DND-41 (cell line): Measurements from ENCODE around the gene SPATS2L.

Source experiments
- ATAC-seq: fragments of 200-7000 bp; cut with Tn5 transposase; 3 replicates; pipeline ENCODE4 v1.9.1; 2021; ENCODE audit warnings: low read depth; ENCODE audit not compliant: insufficient read depth
- DNase-seq: peaks from one replicate; pipeline ENCODE4 v3.0.0-alpha.2; 2020
- H2AFZ ChIP-seq: 2 replicates; pipeline ENCODE4 v1.6.0; 2012; ENCODE audit warnings: low read depth, low read length
- H3K27ac ChIP-seq: 2 replicates; pipeline ENCODE4 v1.5.1; 2012; ENCODE audit warnings: low read length, inconsistent platforms
- H3K27me3 ChIP-seq: fragments of 200-600 bp; sonication (generic); 2 replicates; pipeline ENCODE4 v1.6.0; 2012; ENCODE audit warnings: low read length, mild to moderate bottlenecking, inconsistent platforms; ENCODE audit not compliant: insufficient read depth, poor library complexity
- H3K36me3 ChIP-seq: 2 replicates; pipeline ENCODE4 v1.5.1; 2012; ENCODE audit warnings: low read length, inconsistent platforms; ENCODE audit not compliant: insufficient read depth
- H3K4me1 ChIP-seq: 2 replicates; pipeline ENCODE4 v1.5.1; 2012; ENCODE audit warnings: mild to moderate bottlenecking, low read length; ENCODE audit not compliant: insufficient read depth
- H3K4me2 ChIP-seq: 2 replicates; pipeline ENCODE4 v1.6.0; 2012; ENCODE audit warnings: mild to moderate bottlenecking, moderate library complexity, low read length, inconsistent platforms; ENCODE audit not compliant: insufficient read depth
- H3K4me3 ChIP-seq, 2 experiments: fragments of 200-600 bp in 1 of 2; shearing (Covaris generic) in 1 of 2; 2 replicates each; pipeline ENCODE4 v1.5.1; 2012 to 2016; ENCODE audit warnings: inconsistent platforms in 2 of 2, low read length in 2 of 2, mild to moderate bottlenecking in 2 of 2, low read depth in 1 of 2, moderate library complexity in 1 of 2
- H3K79me2 ChIP-seq: 2 replicates; pipeline ENCODE4 v1.6.0; 2012; ENCODE audit warnings: low read length, inconsistent platforms; ENCODE audit not compliant: insufficient read depth
- H3K9ac ChIP-seq: 2 replicates; pipeline ENCODE4 v1.6.0; 2012; ENCODE audit warnings: low read depth, mild to moderate bottlenecking, inconsistent platforms, low read length, moderate library complexity
- H3K9me3 ChIP-seq: 2 replicates; pipeline ENCODE4 v1.5.1; 2012; ENCODE audit warnings: low read length, moderate library complexity, mild to moderate bottlenecking, inconsistent platforms; ENCODE audit not compliant: insufficient read depth, severe bottlenecking
- H4K20me1 ChIP-seq: 2 replicates; pipeline ENCODE4 v1.6.0; 2012; ENCODE audit warnings: low read length; ENCODE audit not compliant: insufficient read depth
- CTCF ChIP-seq: IDR thresholded peaks from 2 replicates; pipeline ENCODE4 v1.5.1; 2012; ENCODE audit warnings: borderline replicate concordance, low read length, moderate library complexity, mild to moderate bottlenecking; ENCODE audit not compliant: poor library complexity, severe bottlenecking; ENCODE audit errors: extremely low read depth
- EZH2 ChIP-seq: IDR thresholded peaks from 3 replicates; pipeline ENCODE4 v1.6.1; 2012; ENCODE audit warnings: borderline replicate concordance, low read depth, mild to moderate bottlenecking, moderate library complexity, low read length, inconsistent platforms; ENCODE audit not compliant: severe bottlenecking

SPATS2L gene

GRCh38 chr2:200314976-200315567, 8.6 kb downstream of the SPATS2L start:
- H3K27me3 ChIP-seq, result peaks cover 7% of the 10 kb centered on the region
- H2AFZ ChIP-seq, result no peak overlapping the region
- H3K4me1 ChIP-seq, result no peaks in the 10 kb centered on the region
- no peak overlapping the region for H3K4me3 ChIP-seq
- DNase-seq, result no peak
- H4K20me1 ChIP-seq, result no peaks in the 10 kb centered on the region
- no peak for TF ChIP-seq EZH2
- TF ChIP-seq CTCF, result no peak
- no peak overlapping the region for H3K27ac ChIP-seq
- H3K9me3 ChIP-seq, result no peaks in the 10 kb centered on the region
- no peak overlapping the region for H3K4me2 ChIP-seq
- no peaks in the 10 kb centered on the region for H3K79me2 ChIP-seq
- no peaks in the 10 kb centered on the region for H3K36me3 ChIP-seq
- ATAC-seq, result no peak
- no peak overlapping the region for H3K9ac ChIP-seq

- Histone ChIP-seq H2AFZ (no peak overlapping the region), H3K79me2 (no peaks in the 10 kb centered on the region), H3K27me3 (peaks cover 14% of the 10 kb centered on the region), H3K4me2 (no peak overlapping the region), H3K27ac (no peak overlapping the region), H3K4me1 (no peaks in the 10 kb centered on the region), H3K9me3 (no peaks in the 10 kb centered on the region), H3K4me3 (no peak overlapping the region), H4K20me1 (no peaks in the 10 kb centered on the region), H3K36me3 (no peaks in the 10 kb centered on the region), H3K9ac (no peak overlapping the region)
- TF ChIP-seq CTCF, result no peak
- no peak for TF ChIP-seq EZH2
- DNase-seq, result no peak
- no peak for ATAC-seq
Observed at GRCh38 chr2:200317975-200318374, 11.5 kb downstream of the SPATS2L start.

- H3K27ac ChIP-seq, result no peak overlapping the region
- H3K79me2 ChIP-seq, result no peaks in the 10 kb centered on the region
Observed at GRCh38 chr2:200318940-200319435, 12.5 kb downstream of the SPATS2L start.

More at GRCh38 chr2:200318940-200319435, 12.5 kb downstream of the SPATS2L start:
- TF ChIP-seq CTCF (no peak), EZH2 (no peak)
- Histone ChIP-seq H2AFZ (no peak overlapping the region), H3K36me3 (no peaks in the 10 kb centered on the region), H3K9me3 (no peaks in the 10 kb centered on the region), H3K4me1 (no peaks in the 10 kb centered on the region), H3K4me2 (no peak overlapping the region), H3K4me3 (no peak overlapping the region), H3K9ac (no peak overlapping the region), H4K20me1 (no peaks in the 10 kb centered on the region), H3K27me3 (peaks cover 14% of the 10 kb centered on the region)
- DNase-seq (no peak), ATAC-seq (no peak)
